Measurements from ENCODE around the gene CFAP92.

CFAP92 gene, protein sequence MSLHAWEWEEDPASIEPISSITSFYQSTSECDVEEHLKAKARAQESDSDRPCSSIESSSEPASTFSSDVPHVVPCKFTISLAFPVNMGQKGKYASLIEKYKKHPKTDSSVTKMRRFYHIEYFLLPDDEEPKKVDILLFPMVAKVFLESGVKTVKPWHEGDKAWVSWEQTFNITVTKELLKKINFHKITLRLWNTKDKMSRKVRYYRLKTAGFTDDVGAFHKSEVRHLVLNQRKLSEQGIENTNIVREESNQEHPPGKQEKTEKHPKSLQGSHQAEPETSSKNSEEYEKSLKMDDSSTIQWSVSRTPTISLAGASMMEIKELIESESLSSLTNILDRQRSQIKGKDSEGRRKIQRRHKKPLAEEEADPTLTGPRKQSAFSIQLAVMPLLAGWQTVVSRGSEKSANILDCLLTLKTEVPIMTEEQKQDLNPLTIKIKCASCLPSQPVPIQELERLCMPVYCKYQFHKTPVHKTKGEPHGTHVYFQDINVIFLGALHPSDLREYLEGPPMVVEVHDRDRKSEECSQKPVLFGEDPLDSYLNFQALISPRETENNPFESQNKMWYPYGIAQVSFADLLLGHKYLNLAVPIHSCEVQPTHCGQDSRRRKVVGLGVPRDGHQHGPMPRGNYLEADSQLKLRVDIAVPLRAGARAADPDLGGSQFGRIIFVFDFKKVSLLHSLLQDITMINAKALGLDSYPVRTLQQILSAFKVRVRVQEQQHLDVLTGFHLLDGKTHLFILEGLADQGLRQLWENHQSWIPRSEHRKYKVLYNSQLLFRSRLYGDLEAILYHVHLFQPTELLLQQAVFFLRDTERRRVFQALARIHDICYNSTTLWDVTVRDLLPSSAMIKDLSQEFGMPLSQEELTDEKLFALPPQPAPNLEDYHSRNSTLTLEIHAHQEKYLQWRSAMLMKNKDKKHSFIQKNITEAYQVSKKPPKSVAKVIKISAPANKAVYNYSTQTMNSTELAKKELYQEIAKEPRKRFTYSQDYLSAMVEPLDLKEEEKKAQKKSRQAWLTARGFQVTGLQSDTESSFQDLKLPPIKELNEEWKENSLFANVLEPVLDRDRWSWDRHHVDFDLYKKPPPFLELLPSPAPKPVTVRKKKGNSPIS

DNA sequence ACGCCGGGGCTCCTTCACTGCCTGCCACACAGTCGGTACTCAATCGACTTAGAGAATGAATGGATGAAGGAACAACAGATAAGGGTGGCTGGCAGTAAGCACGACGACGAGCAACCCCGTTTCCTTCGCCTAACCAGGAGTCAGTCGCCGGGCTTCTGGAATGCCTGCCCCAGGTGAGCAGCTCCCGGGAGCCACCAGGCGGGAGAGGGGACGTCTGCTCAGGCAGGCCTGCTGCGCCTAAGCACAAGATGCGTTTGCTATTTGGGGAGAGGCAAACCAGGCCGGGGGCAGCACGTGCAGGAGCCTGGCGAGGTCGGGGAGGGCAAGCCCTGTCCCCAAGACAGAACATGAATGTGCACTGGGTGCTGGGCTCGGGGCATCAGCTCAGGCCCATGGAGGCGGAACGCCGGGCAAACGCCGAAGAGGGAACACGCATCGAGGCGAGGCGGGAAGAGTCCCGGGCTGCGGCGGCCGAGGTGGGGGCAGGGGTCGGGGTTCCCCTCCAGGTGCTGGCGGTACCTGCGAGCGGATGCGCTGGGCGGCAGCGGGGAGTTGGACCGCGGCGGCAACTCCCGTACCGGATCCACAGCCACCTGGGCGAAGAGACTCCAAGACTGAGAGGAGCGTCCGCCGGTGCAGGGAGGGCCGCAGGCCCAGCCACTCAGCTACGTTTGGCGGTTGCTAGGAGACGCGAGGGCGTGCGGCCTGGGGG, at the start of gene CFAP92:
Gene CFAP92 (minus strand): TSS at position 616 of the 712 bp plus-strand sequence. CDS start 772 bp downstream, outside the sequence.
- peak; percentile 74 for DNase-seq

DNA sequence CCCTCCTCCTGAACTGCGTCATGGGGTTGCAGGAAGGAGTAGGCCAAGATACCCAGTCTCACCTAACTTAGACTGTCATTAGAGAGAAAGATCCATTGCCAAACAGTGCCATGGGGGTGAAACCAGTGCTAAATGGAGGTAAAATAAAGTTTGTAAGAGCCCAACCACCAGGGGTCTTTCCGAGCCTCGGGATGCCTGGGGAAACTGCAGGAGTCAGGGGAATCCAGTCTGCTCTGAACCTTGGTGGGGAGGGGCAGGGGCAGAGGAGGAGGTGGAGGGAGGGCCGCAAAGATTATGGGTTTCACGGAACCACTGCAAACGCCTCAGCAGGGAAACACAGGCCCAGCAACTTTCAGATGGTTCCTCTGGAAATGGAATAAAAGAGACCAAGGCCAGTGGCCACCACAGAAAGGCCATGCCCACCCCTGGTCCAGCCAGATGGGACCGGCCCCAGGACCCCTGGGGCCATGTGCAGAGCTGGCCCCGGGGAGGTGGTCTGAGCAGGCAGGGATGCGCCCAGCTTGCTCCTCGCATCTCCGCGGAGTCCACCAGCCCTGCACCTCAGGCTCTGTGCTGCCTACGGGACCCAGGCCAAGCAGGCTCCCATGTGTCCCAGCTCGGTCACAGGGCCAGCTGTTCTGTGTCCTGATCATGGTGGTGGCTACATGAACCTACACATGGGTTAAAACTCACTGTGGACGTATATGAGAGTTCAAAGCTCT, 46.9 kb upstream of the CFAP92 start:
- no peak for DNase-seq

DNA sequence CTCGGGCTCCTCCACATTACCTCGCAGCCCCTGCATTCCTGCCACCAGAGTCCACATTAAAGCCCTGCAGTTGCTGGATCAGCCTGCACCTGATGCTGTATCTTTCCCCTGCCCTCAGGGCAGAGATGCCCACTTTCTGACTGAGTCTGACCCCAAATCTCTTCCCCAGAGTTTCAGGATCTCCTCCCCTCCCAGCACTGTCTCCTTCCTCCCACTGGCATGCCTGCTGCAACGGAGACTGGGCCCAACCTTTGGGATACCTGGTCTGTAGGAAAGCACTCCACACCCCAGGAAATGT, 46.1 kb upstream of the CFAP92 start:
- DNase-seq: no peak

DNA sequence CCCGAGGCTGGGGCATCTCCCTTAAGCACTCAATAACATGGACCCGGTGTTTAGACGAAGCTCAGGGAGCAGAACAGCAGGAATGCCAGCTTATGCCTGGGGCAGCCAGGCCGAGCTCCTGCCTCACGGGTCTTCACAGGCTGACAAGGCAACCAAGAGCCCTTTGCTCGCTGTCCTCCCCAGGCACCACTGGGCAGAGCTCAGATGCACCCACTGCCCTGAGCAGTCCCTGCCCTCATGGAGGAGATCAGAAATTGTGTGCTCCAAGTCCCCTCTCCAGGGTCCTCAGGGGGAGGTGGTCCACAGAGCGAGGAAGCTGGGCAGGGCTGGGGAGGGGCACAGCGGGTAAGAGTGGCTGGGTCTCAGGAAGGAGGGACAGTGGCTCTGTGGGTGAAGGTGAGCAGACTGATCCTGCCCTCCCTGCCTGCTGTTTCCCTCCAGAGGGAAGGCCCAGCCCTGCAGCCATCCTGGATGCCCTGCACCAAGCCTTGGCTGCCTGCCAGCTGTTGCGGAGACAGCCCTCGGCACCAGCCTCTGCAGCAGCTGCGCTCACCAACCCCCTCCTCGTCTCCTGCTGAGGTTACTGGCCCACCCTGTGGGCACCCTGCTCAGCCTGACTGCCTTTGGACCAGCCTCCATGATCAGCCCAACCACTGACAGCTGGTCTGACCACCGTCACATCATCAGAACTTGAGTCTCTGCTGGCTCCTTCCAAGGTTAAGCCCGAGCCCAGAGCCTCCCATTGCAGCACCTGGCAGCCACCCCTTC, 45.6 kb upstream of the CFAP92 start:
- no peak for DNase-seq

DNA sequence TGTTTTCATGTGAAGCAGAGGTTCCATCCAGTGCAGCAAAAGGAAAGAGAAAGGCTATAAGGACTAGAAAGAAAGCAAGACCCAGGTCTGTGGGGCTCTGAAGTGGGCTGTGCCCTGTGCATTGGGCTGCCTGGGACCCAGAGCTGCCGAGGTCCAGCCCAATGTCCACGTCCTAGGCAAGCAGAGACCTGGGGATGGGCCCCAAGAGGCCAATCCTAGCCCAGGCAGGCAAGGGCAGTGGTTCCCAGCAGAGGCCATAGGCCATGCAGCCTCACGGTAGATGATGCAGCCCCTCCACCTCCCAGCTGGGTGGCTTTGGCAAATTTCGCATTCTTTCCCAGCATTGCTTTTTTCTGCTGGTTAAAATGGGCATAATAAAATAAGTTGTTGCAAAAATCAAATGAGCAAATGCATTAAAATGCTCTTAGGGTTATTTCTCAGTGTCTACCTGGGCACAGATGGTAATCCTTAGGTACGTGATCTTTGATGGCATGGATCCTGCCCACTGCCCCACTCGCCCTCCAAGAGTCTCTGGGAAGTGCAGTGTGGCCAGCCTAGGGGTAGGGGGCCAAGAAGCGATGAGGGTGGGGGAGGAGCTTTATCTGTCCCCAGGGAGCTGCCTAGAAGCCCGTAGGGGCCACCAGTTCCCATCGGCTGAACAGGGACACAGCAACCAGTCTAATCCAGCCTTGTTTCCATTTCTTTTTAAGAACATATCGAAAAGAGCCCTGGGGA, 44.4 kb upstream of the CFAP92 start:
- no peak for DNase-seq

DNA sequence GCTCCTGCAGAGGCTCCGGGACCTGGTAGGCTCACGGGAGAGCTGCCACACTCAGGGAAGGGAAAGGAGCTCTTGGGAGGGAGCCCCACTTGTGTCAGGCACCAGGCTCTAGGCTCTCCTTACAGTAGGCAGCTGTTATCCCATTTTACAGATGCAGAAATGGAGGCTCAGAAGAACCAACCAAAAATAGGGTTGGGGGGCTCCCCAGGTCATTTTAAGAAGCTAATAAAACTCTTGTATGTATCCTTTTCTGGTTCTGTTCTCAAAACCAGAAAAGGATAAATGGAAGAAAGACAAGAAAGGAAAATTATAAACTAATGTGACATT, 43.2 kb upstream of the CFAP92 start:
- DNase-seq: no peak

DNA sequence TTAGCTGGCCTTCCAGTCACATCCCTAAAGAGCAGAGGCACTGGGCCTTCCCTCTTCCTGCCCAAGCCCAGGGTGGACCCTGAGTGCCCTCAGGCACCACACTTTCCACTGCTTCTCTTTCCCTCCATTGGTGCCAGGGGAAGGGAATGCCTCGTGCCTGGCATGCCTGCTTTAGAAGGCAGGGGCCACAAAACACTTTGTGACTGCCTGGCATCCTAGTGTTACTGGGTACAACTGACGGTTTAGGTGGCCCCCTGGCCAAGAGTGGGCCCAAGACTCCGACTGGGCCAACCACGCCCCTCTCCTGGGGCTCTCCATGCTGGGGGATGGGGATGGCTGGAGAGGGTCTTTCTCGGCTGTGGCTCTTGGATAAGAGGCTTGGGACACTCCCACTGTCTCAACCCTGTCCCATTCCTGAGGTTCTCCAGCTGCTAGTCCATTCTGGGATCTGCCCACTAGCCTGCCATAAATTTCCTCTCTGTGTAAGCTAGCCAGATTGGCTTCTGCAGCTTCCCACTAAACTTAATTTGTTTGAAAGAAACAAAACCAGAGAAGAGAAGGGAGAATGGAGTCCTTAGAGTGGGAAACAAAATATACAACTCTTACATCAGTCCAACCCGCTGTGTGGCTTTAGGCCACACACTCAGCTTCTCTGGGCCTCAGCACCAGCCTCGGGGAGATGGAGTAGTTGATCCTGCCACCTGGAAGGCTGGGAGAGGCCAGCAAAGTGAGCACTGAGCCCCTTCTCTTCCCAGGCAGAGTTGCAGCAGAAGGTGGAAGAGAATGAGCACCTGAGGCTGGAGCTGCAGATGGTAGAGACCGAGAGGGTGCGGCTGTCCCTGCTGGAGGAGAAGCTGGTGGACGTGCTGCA, 42.6 kb upstream of the CFAP92 start:
- DNase-seq: no peak

DNA sequence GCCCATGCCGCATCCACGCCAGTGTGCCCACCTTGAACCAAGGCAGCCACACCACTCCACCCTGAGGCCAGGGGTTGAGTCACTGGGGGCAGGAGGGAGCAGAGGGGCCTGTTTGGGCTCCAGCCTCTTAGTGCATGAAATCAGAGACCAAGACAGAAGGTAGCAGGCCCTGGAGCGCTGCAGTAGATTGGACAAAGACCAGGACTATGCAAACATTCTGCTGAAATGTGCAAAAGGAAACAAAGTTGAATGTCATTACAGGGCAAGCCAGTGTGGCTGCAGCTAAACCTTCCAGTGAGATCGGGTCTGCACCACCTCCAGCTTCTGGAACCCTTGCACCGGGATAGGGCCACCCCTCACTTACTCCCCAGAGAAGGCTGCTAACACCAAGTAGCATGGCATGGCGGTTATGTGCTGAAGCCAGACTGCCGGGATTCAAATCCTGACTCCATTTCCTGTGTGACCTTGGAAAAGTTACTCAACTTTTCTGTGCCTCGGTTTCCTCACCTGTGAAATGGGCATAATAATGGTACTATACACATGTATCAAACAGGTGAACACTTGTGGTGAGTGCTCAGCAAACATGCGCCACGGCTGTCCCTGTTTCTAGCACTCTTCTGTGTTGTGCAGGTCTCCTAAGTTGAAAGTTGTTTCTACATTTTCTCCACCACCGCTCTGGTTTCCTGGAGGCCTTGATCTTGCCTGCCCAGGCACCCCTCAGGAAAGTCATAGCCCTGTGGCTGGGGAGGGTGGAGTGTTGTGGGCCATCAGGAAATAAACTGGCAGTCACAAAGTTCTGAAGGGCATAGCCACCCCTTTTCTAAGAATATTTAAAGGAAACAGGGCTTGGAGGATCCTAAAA, 41.7 kb upstream of the CFAP92 start:
- DNase-seq: no peak

DNA sequence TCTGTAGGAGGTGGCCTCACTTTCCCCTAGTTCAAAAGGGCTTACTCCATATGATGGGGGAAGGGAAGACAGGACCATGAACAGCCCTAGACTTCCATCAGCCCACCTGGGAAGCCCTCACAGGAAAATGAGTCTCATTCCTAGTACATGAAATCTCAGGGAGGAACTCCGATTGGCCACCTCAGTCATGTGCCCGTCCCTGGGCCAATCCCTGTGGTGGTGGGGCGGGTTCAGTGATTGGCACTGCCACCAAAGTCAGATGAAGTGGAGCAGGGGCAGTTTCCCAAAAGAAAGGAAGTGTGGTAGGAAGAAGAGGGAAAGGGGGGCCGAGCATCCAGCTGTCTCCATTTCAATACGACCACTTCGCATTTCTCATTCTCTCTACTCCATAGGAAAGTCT, 40.8 kb upstream of the CFAP92 start:
- no peak for DNase-seq

DNA sequence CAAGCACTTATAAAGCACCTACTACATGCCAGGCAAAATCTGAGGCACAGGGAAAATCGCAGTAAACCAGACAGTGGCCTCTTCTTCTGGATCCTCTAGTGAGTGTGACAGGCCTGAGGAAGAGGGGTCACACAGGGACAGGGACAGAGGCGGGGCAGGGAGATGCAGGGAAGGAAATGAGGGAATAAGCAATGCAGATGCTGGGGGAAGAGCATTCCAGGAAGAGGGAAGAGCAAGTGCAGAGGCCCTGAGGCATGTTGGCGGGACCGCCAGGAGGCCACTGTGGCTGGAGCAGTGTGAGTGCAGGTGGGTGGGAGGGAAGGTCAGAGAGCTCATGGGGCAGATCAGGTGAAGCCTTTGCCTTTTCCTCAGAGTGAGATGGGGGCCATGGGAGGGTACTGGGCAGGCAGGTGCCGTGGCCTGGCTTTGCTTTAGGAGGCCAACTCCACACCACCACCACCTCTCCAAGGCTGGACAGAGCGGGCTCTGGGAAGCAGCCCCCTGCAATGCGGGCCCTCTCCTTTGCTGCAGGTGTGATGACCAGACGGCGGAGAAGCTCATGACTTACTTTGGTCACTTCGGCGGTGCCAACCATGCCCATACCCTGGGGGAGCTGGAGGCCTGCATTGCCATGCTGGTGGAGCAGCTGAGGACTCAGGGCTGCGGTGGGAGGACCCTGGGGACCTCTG, 39.9 kb upstream of the CFAP92 start:
- no peak for DNase-seq

DNA sequence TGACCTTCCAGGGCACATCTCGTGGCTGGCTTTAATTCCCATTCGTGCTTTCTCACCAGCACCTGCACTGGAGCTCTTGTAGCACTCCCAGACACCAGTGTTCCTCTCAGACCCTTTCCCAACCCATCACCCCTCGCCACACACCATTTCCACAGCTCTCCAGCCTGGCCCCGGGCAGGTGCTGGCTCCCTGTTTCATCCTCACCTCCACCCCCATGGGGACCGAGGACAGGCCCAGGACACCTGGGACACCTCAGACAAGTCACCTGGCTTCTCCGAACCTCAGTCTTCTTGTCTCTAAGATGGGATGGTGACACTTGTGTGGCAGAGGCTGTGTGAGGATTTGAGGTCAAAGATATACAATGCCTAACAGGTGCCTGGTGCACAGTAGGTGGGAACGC, 39.3 kb upstream of the CFAP92 start:
- DNase-seq: no peak

DNA sequence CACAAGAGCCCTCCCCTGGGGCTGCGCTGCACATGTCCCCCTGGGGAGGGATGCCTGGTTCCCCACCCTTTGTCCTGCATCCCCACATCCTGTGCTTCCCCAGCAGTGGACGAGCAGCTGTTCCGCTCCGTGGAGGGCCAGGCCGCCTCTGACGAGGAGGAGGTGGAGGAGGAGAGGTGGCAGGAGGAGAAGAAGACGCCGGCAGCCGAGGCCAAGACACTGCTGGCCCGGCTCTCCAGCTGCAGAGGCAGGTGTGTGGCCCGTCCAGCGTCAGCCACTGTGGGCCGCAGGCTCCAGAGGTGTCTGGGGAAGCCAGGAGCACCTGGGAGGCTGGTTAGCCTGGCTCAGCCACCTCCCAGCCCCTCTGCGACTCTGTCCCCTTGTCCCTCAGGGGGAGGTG, 38.8 kb upstream of the CFAP92 start:
- DNase-seq: no peak

DNA sequence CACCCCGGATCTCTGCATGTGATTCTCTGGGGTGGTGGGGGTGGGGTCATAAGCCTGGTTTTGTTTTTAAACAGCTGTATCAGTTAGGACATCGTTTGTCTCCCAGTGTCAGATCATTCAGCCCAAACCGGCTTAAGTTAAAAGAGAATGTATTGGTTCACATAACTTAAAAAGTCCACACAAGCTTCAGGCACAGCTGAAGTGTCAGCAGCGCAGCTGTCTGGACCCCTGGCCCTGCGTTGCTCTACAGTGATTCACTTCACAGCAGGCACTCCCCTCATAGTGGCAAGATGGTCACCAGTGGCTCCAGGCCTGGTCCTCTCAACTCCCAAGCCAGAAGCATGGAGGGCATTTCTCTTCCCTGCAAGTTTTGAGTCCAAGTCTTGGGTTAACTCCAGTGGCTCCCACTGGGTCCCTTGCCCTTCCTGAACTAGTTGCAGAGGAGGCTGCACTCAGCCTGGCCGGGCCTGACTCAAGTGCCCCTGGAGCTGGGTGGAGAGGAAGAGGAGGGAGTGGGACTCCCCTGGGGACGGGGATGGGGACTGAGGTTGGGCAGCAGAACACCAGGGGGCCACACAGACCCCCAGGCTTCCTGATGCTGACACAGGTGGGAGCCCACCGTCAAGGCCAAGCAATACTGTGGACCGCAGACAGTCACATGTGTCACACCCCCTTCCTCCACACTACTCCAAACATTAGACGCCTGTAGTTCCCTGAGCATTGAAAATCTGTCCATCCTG, 37.8 kb upstream of the CFAP92 start:
- no peak for DNase-seq

DNA sequence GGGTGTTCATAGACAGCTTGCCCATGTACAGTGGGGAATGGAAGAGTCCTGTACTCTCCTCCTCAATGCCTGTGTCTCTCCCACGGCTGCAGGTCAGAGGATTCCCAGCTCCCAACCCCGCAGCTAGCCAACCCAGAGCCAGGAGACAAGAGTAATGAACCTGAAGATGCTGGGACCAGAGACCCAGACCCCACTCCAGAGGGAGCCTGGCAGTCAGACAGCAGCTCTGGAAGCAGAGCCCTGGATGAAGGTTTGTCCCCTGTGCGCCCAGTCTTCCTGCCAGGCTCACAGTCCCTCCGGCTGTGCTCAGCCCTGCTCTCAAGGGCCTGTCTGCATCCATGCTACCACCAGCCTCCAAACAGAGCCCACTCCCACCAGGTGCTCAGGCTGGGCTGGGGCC, 36.7 kb upstream of the CFAP92 start:
- no peak for DNase-seq

DNA sequence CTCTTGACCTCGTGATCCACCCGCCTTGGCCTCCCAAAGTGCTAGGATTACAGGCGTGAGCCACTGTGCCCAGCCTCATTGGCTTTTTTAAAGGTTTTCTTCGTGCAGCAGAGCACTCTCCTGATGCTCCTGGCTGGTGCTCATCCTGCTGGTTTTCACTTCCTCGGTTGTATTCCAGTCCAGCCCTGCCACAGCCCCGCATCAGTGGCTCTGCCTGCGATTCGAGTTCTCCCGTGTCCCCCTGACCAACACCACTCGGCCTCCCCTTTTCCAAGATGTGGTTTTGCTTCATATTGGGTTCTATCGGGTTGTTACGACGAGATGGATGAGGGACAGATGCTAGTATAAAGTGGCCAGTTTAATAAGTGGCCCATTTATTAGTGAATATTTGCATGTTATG, 35.0 kb upstream of the CFAP92 start:
- no peak for DNase-seq

DNA sequence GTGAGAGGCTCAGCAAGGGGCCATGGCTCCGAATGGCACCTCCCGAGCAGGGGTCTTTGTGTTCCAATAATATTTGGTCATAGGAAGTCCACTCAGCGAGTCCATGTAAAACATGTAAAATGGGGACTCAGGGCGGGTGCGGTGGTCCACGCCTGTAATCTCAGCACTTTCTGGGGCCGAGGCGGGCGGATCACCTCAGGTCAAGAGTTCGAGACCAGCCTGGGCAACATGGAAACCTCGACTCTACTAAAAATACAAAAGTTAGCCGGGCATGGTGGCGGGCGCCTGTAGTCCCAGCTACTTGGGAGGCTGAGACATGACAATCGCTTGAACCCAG, 33.6 kb upstream of the CFAP92 start:
- peak; percentile 45 for DNase-seq

DNA sequence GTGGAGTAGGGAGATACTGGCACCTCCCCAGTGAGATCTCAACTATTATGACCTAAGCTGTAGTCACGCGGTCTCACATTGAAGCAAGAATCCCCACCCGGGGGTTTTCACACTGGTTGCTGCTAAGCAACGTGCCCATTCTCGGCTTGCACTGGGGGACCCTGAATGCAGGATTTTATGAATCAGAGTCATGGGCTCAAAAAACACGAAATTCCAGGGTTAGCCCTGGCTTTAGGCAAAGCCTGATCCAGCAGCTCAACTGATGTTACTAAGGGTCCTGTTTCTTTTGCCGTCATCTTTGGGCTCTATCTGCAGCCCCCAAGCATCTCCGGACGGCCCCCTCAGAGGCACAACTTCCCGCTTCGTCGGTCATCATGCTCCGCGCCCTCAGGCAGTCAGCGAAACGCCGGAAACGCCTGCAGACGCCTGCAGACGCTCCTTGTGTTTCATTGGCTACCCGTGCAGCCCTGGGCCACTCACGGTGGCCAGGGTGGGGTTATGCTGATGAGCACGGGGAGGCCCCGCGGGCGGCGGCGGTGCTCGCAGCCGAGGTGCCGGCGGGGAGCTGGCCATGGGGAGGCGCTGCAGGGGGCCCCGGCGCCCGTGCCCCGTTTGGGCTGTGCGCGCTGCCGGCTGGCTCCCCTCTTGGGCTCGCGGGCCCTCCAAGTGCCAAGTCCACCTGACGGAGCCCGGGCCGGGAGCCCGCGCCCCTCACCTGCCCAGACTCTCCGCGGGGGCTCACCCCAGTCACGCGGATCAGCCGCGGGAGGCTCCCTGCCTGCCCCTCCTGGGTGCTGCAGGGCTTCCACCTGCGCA, 33.1 kb upstream of the CFAP92 start:
- peak; percentile 96 for DNase-seq

Data from OCI-M1 (cell line).